ENCODE results near the gene LRRC4B. TPM values are rescaled to one million over a fixed set of nuclear protein-coding genes. Genes with fewer than 3 reads are reported as not detected.

The LRRC4B gene
- polyA plus RNA-seq, 3 donors from 2014 or later = not detected

GRCh38 chr19:50494186-50495019 lies 73.8 kb downstream of the LRRC4B start:
- no peak overlapping the region for H3K4me3 Mint-ChIP-seq
- peaks cover 0 to 1% (median 0%) of the 10 kb centered on the region in 6 donors for H3K9me3 Mint-ChIP-seq
- peaks cover 12 to 14% of the 10 kb centered on the region in 2 donors for H3K4me1 Mint-ChIP-seq
- no peak overlapping the region for H3K27ac Mint-ChIP-seq
- peaks cover 3 to 9% (median 3%) of the 10 kb centered on the region in 3 donors for H3K27me3 Mint-ChIP-seq (ENCODE audit: low read depth in 3 of 3)
- H3K36me3 Mint-ChIP-seq = peaks cover 0 to 4% (median 3%) of the 10 kb centered on the region in 3 donors
- no peak for DNase-seq

DNA sequence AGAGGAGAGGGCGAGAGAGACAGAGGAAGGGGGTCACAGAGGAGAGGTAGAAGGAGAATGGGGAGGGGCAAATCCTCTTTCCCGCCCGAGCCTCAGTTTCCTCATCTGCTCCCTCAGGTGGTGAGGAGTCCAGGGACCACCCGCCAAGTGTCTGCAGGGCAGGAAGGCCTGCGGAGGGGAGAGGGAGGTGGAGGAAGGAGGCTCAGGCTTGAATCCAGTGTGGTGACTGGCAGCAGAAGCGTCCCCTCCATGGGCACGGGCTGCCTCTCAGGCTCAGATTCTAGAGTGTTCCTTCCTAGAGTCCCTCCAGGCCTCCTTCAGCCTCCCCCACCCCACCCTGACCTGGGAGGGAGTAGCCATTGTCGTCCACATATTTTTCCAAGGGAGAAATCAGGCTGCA lies 75.1 kb downstream of the LRRC4B start:
- H3K27me3 Mint-ChIP-seq (ENCODE audit: low read depth in 3 of 3) = peaks cover 3 to 9% (median 3%) of the 10 kb centered on the region in 3 donors
- no peak overlapping the region for H3K27ac Mint-ChIP-seq
- H3K4me1 Mint-ChIP-seq = peaks cover 13 to 14% of the 10 kb centered on the region in 2 donors
- peaks cover 3 to 8% (median 5%) of the 10 kb centered on the region in 3 donors for H3K36me3 Mint-ChIP-seq
- DNase-seq = no peak
- no peak overlapping the region for H3K4me3 Mint-ChIP-seq
- peaks cover 0 to 1% (median 0%) of the 10 kb centered on the region in 6 donors for H3K9me3 Mint-ChIP-seq

DNA sequence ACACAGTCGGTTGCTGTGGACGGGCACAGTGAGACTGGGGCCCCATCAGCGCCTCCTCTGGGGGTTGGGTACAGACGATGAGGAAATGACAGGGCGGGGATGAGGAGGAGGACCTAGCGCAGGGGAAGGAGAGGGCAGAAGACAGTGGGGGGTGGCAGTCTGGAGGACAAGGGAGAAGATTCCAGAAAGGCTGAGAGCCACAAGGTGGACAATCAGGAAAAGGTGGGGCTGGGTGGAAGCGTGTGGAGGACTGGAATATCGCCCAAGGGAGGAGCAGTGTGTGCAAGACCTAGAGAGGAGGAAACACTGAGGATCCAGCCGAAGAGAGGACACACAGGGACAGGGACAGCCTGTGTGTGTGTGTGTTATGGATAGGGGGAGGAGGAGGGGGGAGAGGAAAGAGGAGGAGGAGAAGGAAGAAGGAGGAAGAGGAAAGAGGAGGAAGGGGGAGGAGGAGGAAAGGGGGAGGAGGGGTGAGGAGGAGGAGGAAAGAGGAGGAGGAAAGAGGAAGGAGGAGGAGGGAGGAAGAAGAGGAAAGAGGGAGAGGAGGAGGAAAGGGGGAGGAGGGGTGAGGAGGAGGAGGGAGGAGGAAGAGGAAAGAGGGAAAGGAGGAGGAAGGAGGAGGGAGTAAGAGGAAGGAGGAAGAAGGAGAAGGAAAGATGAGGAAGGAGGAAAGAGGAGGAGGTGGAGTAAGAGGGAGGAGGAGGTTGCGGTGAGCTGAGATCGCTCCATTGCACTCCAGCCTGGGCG lies 75.8 kb downstream of the LRRC4B start:
- Mint-ChIP-seq H3K9me3 (peaks cover 0 to 1% (median 0%) of the 10 kb centered on the region in 6 donors), H3K27me3 (ENCODE audit: low read depth in 3 of 3) (peaks cover 3 to 9% (median 3%) of the 10 kb centered on the region in 3 donors), H3K4me3 (peak overlapping the region in 1 of 5 donors; percentile 25), H3K36me3 (peaks cover 3 to 8% (median 5%) of the 10 kb centered on the region in 3 donors), H3K27ac (peak overlapping the region in 2 of 6 donors; percentile 17 to 26), H3K4me1 (peaks cover 13 to 14% of the 10 kb centered on the region in 2 donors)
- no peak for DNase-seq

DNA sequence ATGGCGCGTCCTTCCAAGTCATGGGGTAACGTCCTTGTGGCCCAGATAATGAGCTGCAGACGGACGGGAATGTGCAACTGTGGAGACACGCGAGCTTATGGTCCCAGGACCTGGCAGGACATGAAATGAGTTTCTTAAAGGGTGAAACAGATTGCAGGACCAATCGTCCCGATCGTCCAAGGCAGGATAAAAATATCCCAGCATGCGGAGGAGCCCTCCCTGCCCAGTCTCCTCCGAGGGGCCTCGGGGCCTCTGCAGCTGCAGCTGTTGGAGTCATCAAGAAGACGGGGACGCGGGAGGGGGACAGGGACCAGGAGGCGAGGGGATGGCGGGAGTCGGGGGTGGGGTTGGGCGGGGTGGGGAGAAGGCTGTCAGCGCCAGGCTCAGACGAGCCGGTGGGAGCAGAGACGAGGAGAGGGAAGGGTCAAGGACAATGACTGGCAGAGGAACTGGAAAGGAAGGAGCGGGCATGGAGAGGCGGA lies 77.2 kb downstream of the LRRC4B start:
- peaks cover under 1 to 8% (median 5%) of the 10 kb centered on the region in 3 donors for H3K36me3 Mint-ChIP-seq
- H3K9me3 Mint-ChIP-seq = peaks cover 0 to 1% (median 0%) of the 10 kb centered on the region in 6 donors
- H3K27ac Mint-ChIP-seq = no peak overlapping the region
- peaks cover 13 to 14% of the 10 kb centered on the region in 2 donors for H3K4me1 Mint-ChIP-seq
- DNase-seq = no peak
- H3K27me3 Mint-ChIP-seq (ENCODE audit: low read depth in 3 of 3) = peaks cover 3 to 10% (median 6%) of the 10 kb centered on the region in 3 donors
- H3K4me3 Mint-ChIP-seq = no peak overlapping the region

DNA sequence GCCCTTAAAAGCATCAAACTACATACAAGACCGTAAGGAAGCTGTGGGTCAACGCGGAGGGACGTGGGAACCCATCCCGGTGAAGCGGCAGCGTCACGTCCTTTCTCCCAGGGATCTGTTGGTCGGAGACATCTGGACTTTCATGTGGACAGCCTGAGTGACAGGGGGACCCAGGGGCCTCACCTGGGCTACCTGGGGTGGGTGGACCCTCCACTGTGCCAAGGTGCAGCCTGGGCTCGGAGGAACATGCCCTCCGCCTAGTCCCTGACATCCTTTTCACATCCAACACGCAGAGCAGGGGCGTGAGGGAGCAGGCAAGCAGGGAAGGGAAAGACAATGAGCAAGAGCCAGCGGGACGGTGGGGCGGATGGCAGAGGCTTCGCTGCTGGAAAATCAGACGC lies 77.8 kb downstream of the LRRC4B start:
- Mint-ChIP-seq H3K27me3 (ENCODE audit: low read depth in 3 of 3) (peaks cover 3 to 10% (median 6%) of the 10 kb centered on the region in 3 donors), H3K27ac (no peak overlapping the region), H3K4me1 (peaks cover 13 to 14% of the 10 kb centered on the region in 2 donors)

DNA sequence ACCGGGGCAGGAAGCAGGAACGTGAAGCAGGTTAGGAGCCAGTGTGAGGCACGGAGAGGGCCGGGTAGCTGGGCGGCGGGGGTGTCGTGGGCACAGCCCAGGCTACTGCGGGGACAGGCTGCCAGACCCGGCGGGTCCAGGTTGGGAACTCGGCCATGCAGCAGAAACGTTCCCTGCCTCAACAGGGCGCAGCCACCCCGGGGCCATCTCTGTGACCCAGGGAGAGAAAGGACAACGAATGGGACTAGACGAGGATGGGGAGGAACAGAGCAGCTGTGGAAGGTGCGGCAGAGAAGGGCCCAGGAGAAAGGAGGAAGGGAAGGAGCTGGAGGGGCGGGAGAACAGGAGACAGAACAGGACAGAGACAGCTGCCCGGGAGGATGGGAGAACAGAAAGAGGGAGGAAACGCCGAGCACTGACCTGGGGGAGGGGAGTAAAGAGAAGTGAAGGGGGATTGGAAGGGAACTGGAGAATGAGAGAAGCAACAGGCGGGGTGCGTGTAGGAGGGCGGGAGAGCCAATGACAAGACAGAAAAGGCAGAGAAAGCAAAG lies 78.7 kb downstream of the LRRC4B start:
- H3K9me3 Mint-ChIP-seq = no peaks in the 10 kb centered on the region
- peaks cover 0 to 11% (median 8%) of the 10 kb centered on the region in 3 donors for H3K36me3 Mint-ChIP-seq
- H3K4me3 Mint-ChIP-seq = no peak overlapping the region
- peaks cover 3 to 10% (median 6%) of the 10 kb centered on the region in 3 donors for H3K27me3 Mint-ChIP-seq (ENCODE audit: low read depth in 3 of 3)
- DNase-seq = no peak
- H3K27ac Mint-ChIP-seq = no peak overlapping the region
- peaks cover 13 to 14% of the 10 kb centered on the region in 2 donors for H3K4me1 Mint-ChIP-seq

More for the DNA sequence above, 77.8 kb downstream of the LRRC4B start:
- Mint-ChIP-seq H3K36me3 (peaks cover 0 to 8% (median 5%) of the 10 kb centered on the region in 3 donors), H3K9me3 (peaks cover 0 to 1% (median 0%) of the 10 kb centered on the region in 6 donors), H3K4me3 (no peak overlapping the region)
- DNase-seq = no peak

- H3K36me3 Mint-ChIP-seq = peaks cover 0 to 11% (median 8%) of the 10 kb centered on the region in 3 donors
- H3K27ac Mint-ChIP-seq = no peak overlapping the region
- H3K4me3 Mint-ChIP-seq = no peak overlapping the region
- DNase-seq = no peak
- H3K27me3 Mint-ChIP-seq (ENCODE audit: low read depth in 3 of 3) = peaks cover 3 to 10% (median 5%) of the 10 kb centered on the region in 3 donors
- peaks cover 13 to 14% of the 10 kb centered on the region in 2 donors for H3K4me1 Mint-ChIP-seq
- no peaks in the 10 kb centered on the region for H3K9me3 Mint-ChIP-seq
Measured at GRCh38 chr19:50488389-50489194, 79.6 kb downstream of the LRRC4B start.

- Mint-ChIP-seq H3K36me3 (peaks cover 6 to 16% (median 13%) of the 10 kb centered on the region in 3 donors), H3K4me3 (no peak overlapping the region), H3K9me3 (no peaks in the 10 kb centered on the region), H3K27me3 (ENCODE audit: low read depth in 3 of 3) (peaks cover 3 to 7% (median 4%) of the 10 kb centered on the region in 3 donors), H3K27ac (no peak overlapping the region), H3K4me1 (peaks cover 9 to 12% of the 10 kb centered on the region in 2 donors)
- peak; percentile 34 to 37 (median 37) for DNase-seq
Measured at GRCh38 chr19:50486823-50487515, 81.3 kb downstream of the LRRC4B start.

GRCh38 chr19:50485284-50485955 lies 82.8 kb downstream of the LRRC4B start:
- peaks cover 6 to 16% (median 8%) of the 10 kb centered on the region in 3 donors for H3K36me3 Mint-ChIP-seq
- H3K9me3 Mint-ChIP-seq = no peaks in the 10 kb centered on the region
- H3K27ac Mint-ChIP-seq = peak overlapping the region in 1 of 6 donors; percentile 55
- no peak overlapping the region for H3K4me3 Mint-ChIP-seq
- peaks cover under 1 to 1% of the 10 kb centered on the region in 2 donors for H3K4me1 Mint-ChIP-seq
- DNase-seq = no peak
- H3K27me3 Mint-ChIP-seq (ENCODE audit: low read depth in 3 of 3) = peaks cover 4 to 5% (median 4%) of the 10 kb centered on the region in 3 donors

DNA sequence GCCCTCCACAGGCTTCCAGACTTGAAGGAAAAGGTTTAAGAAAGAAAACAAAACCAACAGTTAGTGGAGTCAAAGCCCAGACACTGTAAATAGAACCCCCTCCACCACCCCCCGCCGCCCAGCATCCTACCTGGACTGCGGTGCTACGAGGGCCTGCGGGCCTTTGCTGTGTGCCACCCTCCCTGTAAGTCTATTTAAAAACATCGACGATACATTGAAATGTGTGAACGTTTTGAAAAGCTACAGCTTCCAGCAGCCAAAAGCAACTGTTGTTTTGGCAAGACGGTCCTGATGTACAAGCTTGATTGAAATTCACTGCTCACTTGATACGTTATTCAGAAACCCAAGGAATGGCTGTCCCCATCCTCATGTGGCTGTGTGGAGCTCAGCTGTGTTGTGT lies 85.3 kb downstream of the LRRC4B start:
- H3K36me3 Mint-ChIP-seq = peaks cover 6 to 10% (median 7%) of the 10 kb centered on the region in 3 donors
- no peak overlapping the region for H3K4me3 Mint-ChIP-seq
- no peak for DNase-seq
- H3K9me3 Mint-ChIP-seq = no peaks in the 10 kb centered on the region
- peaks cover 1 to 4% (median 3%) of the 10 kb centered on the region in 3 donors for H3K27me3 Mint-ChIP-seq (ENCODE audit: low read depth in 3 of 3)
- no peak overlapping the region for H3K27ac Mint-ChIP-seq
- H3K4me1 Mint-ChIP-seq = peaks cover 8 to 9% of the 10 kb centered on the region in 2 donors

DNA sequence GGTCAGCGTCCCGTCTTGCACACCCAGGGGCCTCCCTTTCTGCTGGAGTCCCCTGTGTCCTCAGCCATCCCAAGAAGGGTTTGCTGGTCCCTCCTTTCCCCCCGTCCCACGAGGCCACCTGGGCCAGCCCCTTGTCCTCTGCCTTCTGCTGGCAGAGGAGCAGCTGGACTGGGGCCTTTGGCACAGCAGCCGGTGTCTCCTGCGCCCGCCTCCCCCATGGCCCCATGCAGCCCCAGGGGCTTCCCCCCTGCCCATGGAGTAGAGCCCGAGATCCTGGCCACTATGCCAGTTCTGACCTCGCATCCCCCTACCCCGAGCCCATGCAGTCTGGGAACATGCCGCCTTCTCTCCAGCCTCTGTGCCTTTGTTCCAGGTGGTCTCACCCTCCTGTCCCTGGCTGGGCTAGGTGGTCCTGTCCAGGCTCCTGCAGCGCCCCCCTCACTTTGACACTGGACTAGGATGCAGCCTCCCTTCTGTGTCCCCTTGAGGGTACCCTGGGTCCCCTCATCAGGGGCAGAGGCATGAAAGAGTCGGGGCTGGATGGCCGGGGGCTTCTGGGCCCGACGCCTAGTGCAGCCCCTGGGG lies 85.9 kb downstream of the LRRC4B start:
- Mint-ChIP-seq H3K27me3 (ENCODE audit: low read depth in 3 of 3) (peaks cover 3 to 4% (median 3%) of the 10 kb centered on the region in 3 donors), H3K27ac (no peak overlapping the region), H3K36me3 (peaks cover 6 to 10% (median 10%) of the 10 kb centered on the region in 3 donors), H3K4me1 (peaks cover 13 to 15% of the 10 kb centered on the region in 2 donors), H3K9me3 (no peaks in the 10 kb centered on the region), H3K4me3 (no peak overlapping the region)
- DNase-seq = no peak
